Measurements from ENCODE around the gene MCF2L.
"Not testable (repeated sequence)": the region's sequence is repeated elsewhere in the genome, so short reads cannot be mapped to it uniquely, and the experiment has no call there.

MCF2L gene

DNA sequence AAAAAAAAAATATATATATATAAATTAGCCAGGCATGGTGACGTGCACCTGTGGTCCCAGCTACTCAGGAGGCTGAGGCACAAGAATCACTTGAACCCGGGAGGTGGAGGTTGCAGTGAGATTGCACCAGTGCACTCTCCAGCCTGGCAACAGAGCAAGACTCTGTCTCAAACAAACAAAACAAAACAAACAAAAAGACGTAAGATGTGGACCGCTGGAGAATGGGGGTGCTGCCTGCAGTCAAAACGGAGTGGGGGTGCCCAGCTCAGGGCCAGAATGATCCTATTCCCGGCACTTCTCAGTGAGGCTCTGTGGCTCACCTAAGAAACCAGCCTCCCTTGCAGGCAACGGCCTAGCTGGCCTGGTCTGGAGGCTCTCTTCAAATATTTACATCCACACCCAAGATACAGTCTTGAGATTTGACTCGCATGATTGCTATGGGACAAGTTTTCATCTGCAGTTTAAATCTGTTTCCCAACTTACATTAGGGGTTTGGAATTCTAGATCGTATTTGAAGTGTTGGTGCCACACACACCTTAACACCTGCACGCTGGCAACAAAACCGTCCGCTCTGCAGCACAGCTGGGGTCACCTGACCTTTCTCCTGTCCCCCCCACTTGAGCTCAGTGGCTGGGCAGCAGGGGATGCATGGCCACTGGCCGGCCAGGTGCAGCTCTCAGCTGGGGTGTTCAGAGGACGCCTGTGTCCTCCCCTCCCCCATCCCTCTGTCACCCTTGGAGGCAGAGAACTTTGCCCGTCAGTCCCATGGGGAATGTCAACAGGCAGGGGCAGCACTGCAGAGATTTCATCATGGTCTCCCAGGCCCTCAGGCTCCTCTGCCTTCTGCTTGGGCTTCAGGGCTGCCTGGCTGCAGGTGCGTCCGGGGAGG is 136.3 kb downstream of the MCF2L start, which contains the start of gene F7:
TSS of gene F7 (plus strand) at position 760 of the 889 bp plus-strand sequence. CDS start at position 811, 51 bp downstream.
- Histone ChIP-seq H3K27ac (ENCODE audit: low read length) (no peak within 1 kb of the TSS), H4K20me1 (ENCODE audit: insufficient read depth, low read length) (no peaks in the 10 kb centered on the region)
- TF ChIP-seq, protein P1, sequence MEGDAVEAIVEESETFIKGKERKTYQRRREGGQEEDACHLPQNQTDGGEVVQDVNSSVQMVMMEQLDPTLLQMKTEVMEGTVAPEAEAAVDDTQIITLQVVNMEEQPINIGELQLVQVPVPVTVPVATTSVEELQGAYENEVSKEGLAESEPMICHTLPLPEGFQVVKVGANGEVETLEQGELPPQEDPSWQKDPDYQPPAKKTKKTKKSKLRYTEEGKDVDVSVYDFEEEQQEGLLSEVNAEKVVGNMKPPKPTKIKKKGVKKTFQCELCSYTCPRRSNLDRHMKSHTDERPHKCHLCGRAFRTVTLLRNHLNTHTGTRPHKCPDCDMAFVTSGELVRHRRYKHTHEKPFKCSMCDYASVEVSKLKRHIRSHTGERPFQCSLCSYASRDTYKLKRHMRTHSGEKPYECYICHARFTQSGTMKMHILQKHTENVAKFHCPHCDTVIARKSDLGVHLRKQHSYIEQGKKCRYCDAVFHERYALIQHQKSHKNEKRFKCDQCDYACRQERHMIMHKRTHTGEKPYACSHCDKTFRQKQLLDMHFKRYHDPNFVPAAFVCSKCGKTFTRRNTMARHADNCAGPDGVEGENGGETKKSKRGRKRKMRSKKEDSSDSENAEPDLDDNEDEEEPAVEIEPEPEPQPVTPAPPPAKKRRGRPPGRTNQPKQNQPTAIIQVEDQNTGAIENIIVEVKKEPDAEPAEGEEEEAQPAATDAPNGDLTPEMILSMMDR (IDR thresholded peaks at IDR 0.05; ENCODE audit: low read length) = no peak
- TF ChIP-seq EZH2 (optimal IDR thresholded peaks at IDR 0.05; ENCODE audit: low read depth, low read length) = no peak
- TF ChIP-seq EZH2phosphoT487 (IDR thresholded peaks at IDR 0.05; ENCODE audit: low read length) = no peak

DNA sequence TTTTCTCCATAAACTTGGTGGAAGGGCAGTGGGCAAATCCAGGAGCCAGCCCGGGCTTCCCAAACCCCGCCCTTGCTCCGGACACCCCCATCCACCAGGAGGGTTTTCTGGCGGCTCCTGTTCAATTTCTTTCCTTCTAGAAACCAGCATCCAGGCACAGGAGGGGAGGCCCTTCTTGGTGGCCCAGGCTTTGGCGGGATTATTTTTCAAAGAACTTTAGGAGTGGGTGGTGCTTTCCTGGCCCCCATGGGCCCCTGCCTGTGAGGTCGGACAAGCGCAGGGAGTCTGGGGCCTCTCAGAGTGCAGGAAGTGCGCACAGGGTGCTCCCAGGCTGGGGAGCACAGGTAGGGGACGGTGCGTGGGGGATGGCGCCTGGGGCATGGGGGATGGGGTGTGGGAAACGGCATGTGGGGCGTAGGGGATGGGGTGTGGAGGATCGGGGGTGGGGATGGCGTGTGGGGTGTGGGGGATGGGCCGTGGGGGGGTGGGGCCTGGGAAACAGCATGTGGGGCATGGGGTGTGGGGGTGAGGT is 137.0 kb downstream of the MCF2L start:
- Histone ChIP-seq H3K9me3 (replicated peaks; ENCODE audit: insufficient read depth, low read length) (no peaks in the 10 kb centered on the region), H3K27me3 (replicated peaks; ENCODE audit: insufficient read depth, low read length) (peaks cover 42% of the 10 kb centered on the region), H3K9me2 (replicated peaks; ENCODE audit: insufficient read depth, low read length) (no peaks in the 10 kb centered on the region), H3K79me2 (ENCODE audit: low read length) (no peaks in the 10 kb centered on the region), H3K9ac (ENCODE audit: low read length) (no peak overlapping the region), H3K4me3 (ENCODE audit: low read length) (no peak overlapping the region), H3K4me1 (ENCODE audit: low read length) (no peaks in the 10 kb centered on the region), H3K4me2 (ENCODE audit: low read depth, low read length) (no peak overlapping the region), H3K27ac (ENCODE audit: low read length) (no peak overlapping the region), H3F3A (ENCODE audit: insufficient read depth, low read length) (no peaks in the 10 kb centered on the region), H4K20me1 (ENCODE audit: insufficient read depth, low read length) (no peaks in the 10 kb centered on the region), H2AFZ (ENCODE audit: low read length) (no peak overlapping the region), H3K36me3 (replicated peaks; ENCODE audit: insufficient read depth, low read length) (no peaks in the 10 kb centered on the region)
- TF ChIP-seq, protein P1 (IDR thresholded peaks at IDR 0.05; ENCODE audit: low read length) = no peak
- no peak for TF ChIP-seq EZH2phosphoT487 (IDR thresholded peaks at IDR 0.05; ENCODE audit: low read length)
- no peak for TF ChIP-seq EZH2 (optimal IDR thresholded peaks at IDR 0.05; ENCODE audit: low read depth, low read length)
- no peak for DNase-seq

More for the DNA sequence above, 136.3 kb downstream of the MCF2L start, which contains the start of gene F7:
- no peak for DNase-seq
- H3K9me2 ChIP-seq (replicated peaks; ENCODE audit: insufficient read depth, low read length) = no peaks in the 10 kb centered on the region
- no peak within 1 kb of the TSS for H3K9ac ChIP-seq (ENCODE audit: low read length)
- no peak within 1 kb of the TSS for H2AFZ ChIP-seq (ENCODE audit: low read length)
- H3K4me1 ChIP-seq (ENCODE audit: low read length) = no peaks in the 10 kb centered on the region
- H3F3A ChIP-seq (ENCODE audit: insufficient read depth, low read length) = no peaks in the 10 kb centered on the region
- H3K9me3 ChIP-seq (replicated peaks; ENCODE audit: insufficient read depth, low read length) = no peaks in the 10 kb centered on the region
- peaks cover 49% of the 10 kb centered on the region for H3K27me3 ChIP-seq (replicated peaks; ENCODE audit: insufficient read depth, low read length)
- H3K4me3 ChIP-seq (ENCODE audit: low read length) = no peak within 1 kb of the TSS
- H3K79me2 ChIP-seq (ENCODE audit: low read length) = no peaks in the 10 kb centered on the region
- H3K4me2 ChIP-seq (ENCODE audit: low read depth, low read length) = no peak within 1 kb of the TSS
- H3K36me3 ChIP-seq (replicated peaks; ENCODE audit: insufficient read depth, low read length) = no peaks in the 10 kb centered on the region

DNA sequence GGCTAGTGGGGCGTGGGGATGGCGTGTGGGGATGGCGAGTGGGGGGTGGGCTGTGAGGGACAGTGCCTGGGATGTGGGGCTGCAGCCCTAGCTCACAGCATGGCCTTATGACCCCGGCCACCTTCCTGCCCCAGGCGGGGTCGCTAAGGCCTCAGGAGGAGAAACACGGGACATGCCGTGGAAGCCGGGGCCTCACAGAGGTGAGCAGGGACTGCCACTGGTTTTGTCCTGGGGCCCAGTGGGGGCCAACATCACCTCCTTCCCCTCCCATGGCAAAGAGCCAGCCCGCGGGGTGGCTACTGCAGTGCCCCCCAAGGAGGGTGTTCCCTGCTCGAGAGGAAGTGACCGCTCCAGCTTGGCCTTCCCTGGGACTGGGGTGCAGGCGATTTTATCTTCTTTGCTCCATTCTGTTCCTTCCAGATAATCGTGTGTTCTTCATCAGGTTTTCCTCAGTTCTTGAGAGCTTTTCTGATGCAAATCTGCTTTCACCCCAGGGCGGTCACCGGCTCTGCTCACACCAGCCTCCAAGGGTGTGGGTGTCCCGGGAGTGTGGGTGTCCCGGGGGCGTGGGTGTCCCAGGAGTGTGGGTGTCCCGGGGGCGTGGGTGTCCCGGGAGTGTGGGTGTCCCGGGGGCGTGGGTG is 137.8 kb downstream of the MCF2L start:
- H3K27me3 ChIP-seq (replicated peaks; ENCODE audit: insufficient read depth, low read length) = peaks cover 34% of the 10 kb centered on the region
- H3K9me2 ChIP-seq (replicated peaks; ENCODE audit: insufficient read depth, low read length) = no peaks in the 10 kb centered on the region
- H3K79me2 ChIP-seq (ENCODE audit: low read length) = no peaks in the 10 kb centered on the region
- DNase-seq = no peak
- H3K27ac ChIP-seq (ENCODE audit: low read length) = no peak overlapping the region
- H3K4me2 ChIP-seq (ENCODE audit: low read depth, low read length) = no peak overlapping the region
- no peak overlapping the region for H3K4me3 ChIP-seq (ENCODE audit: low read length)
- no peaks in the 10 kb centered on the region for H3K36me3 ChIP-seq (replicated peaks; ENCODE audit: insufficient read depth, low read length)
- no peak overlapping the region for H3K9ac ChIP-seq (ENCODE audit: low read length)
- H3F3A ChIP-seq (ENCODE audit: insufficient read depth, low read length) = no peaks in the 10 kb centered on the region
- TF ChIP-seq EZH2phosphoT487 (IDR thresholded peaks at IDR 0.05; ENCODE audit: low read length) (no peak), EZH2 (optimal IDR thresholded peaks at IDR 0.05; ENCODE audit: low read depth, low read length) (no peak)
- TF ChIP-seq, protein P1 (IDR thresholded peaks at IDR 0.05; ENCODE audit: low read length) = no peak
- no peaks in the 10 kb centered on the region for H3K9me3 ChIP-seq (replicated peaks; ENCODE audit: insufficient read depth, low read length)
- no peak overlapping the region for H2AFZ ChIP-seq (ENCODE audit: low read length)
- no peaks in the 10 kb centered on the region for H3K4me1 ChIP-seq (ENCODE audit: low read length)
- no peaks in the 10 kb centered on the region for H4K20me1 ChIP-seq (ENCODE audit: insufficient read depth, low read length)

DNA sequence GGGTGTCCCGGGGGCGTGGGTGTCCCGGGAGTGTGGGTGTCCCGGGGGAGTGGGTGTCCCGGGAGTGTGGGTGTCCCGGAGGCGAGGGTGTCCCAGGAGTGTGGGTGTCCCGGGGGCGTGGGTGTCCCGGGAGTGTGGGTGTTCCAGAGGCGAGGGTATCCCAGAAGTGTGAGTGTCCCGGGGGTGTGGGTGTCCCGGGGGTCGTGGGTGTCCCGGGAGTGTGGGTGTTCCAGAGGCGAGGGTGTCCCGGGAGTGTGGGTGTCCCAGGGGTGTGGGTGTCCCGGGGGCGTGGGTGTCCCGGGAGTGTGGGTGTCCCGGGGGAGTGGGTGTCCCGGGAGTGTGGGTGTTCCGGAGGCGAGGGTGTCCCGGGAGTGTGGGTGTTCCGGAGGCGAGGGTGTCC is 139.5 kb downstream of the MCF2L start:
- not testable (repeated sequence) for DNase-seq; H3K79me2 ChIP-seq (ENCODE audit: low read length); H3K9me3 ChIP-seq (replicated peaks; ENCODE audit: insufficient read depth, low read length); H3K4me1 ChIP-seq (ENCODE audit: low read length); H3K4me3 ChIP-seq (ENCODE audit: low read length); H4K20me1 ChIP-seq (ENCODE audit: insufficient read depth, low read length); H3F3A ChIP-seq (ENCODE audit: insufficient read depth, low read length); H2AFZ ChIP-seq (ENCODE audit: low read length); H3K4me2 ChIP-seq (ENCODE audit: low read depth, low read length); H3K9me2 ChIP-seq (replicated peaks; ENCODE audit: insufficient read depth, low read length); H3K27ac ChIP-seq (ENCODE audit: low read length); H3K9ac ChIP-seq (ENCODE audit: low read length); H3K36me3 ChIP-seq (replicated peaks; ENCODE audit: insufficient read depth, low read length)
- peaks cover 23% of the 10 kb centered on the region for H3K27me3 ChIP-seq (replicated peaks; ENCODE audit: insufficient read depth, low read length)
